GM21528 (cell line): ENCODE results near the gene CTAGE9.
"Not testable (repeated sequence)": the region's sequence is repeated elsewhere in the genome, so short reads cannot be mapped to it uniquely, and the experiment has no call there.

ENCODE experiments used
- ATAC-seq: cut with Tn5 transposase; IDR thresholded peaks from one replicate; pipeline ENCODE4 v1.9.1; 2021; ENCODE audit warnings: mild to moderate bottlenecking, moderate library complexity; ENCODE audit not compliant: unreplicated experiment, low FRiP score

Gene CTAGE9, protein sequence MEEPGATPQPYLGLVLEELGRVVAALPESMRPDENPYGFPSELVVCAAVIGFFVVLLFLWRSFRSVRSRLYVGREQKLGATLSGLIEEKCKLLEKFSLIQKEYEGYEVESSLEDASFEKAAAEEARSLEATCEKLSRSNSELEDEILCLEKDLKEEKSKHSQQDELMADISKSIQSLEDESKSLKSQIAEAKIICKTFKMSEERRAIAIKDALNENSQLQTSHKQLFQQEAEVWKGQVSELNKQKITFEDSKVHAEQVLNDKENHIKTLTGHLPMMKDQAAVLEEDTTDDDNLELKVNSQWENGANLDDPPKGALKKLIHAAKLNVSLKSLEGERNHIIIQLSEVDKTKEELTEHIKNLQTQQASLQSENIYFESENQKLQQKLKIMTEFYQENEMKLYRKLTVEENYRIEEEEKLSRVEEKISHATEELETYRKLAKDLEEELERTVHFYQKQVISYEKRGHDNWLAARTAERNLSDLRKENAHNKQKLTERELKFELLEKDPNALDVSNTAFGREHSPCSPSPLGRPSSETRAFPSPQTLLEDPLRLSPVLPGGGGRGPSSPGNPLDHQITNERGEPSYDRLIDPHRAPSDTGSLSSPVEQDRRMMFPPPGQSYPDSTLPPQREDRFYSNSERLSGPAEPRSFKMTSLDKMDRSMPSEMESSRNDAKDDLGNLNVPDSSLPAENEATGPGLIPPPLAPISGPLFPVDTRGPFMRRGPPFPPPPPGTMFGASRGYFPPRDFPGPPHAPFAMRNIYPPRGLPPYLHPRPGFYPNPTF

DNA sequence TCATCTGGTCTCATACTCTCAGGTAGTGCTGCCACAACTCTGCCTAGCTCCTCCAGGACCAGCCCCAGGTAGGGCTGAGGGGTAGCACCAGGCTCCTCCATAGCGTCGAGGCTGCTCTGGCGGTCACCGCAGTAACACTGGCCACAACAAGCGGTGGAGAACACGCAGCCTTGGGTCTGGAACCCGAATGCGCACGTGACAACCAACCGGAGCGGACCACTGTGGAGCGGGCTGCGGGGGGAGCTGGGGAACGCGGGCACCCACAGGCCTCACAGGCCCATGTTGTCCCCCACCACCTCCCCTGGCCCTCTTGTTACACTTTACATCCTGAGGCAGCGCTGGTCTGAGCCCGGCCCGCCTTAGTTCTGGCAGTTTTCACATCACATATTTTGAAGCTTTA, at the start of gene CTAGE9:
Gene CTAGE9 (minus strand): TSS at position 101 of the 400 bp plus-strand sequence. CDS start 0 bp downstream, at position 101.
- not testable (repeated sequence) for ATAC-seq

GRCh38 chr6:131758920-131759319, 48.1 kb upstream of the CTAGE9 start:
- ATAC-seq = no peak

- ATAC-seq = no peak
Measured at GRCh38 chr6:131756039-131756438, 45.2 kb upstream of the CTAGE9 start.

GRCh38 chr6:131755597-131755996, 44.8 kb upstream of the CTAGE9 start:
- no peak for ATAC-seq

- ATAC-seq = no peak
Measured at GRCh38 chr6:131754715-131755567, 44.1 kb upstream of the CTAGE9 start.

DNA sequence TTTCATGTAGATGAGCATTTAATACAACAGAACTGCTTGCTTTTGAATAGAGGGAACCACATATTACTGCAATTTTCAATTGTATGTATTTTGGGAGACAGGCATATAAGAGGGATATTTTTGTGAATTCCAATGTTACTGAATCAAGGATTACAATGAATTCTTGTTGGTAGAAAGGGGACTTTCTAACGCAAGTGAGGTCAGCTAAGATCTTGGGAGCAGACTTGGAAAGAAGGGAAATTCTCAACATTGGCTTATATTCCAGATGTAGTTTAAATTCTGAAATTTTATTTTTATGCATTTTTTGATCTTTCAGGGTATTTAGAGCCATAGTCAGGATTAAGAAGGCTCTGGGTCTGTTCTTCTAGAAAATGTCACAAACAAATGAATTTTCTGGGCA, 43.3 kb upstream of the CTAGE9 start:
- ATAC-seq = no peak

DNA sequence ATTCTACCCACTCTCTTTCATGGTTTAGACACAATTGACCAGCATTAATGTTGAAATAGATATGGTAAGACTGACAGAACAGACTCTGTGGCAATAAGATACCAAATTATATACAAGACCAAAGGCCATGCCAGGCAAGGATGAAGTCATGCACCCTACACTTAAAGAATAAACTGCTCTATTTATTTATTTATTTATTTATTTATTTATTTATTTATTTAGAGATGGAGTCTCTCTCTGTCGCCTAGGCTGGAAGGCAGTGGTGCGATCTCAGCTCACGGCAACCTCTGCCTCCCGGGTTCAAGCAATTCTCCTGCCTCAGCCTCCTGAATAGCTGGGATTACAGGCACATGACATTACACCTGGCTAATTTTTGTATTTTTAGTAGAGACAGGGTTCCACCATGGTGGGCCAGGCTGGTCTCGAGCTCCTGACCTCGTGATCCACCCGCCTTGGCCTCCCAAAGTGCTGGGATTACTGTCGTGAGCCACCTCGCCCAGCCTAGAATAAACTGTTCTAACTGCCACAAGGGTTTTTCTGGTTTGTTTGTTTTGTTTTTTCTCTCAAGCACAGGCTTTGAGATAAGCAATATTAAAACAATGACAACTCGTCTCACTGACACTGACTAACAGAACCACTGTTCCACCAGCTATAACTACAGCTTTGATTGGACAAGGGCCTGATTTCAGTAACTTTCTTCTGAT, 40.3 kb upstream of the CTAGE9 start:
- ATAC-seq = not testable (repeated sequence)

GRCh38 chr6:131749023-131749422, 38.2 kb upstream of the CTAGE9 start:
- no peak for ATAC-seq

DNA sequence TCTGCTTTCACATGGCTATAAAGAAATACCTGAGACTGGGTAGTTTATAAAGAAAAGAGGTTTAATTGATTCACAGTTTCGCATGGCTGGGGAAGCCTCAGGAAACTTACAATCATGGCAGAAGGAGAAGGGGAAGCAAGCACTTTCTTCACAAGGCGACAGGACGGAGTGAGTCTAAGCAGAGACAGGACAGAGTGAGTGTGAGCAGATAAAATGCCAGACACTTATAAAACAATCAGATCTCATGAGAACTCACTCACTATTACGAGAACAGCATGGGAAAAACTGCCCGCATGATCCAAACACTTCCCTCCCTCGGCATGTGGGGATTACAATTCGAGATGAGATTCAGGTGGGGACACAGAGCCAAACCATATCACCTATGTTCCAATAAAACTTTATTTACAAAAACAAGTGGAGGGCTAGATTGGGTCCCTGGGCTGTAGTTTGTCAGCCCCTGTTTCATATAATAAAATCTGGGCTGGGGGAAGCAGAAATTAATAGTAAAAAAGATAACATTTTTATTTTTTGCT, 37.1 kb upstream of the CTAGE9 start:
- ATAC-seq = no peak

DNA sequence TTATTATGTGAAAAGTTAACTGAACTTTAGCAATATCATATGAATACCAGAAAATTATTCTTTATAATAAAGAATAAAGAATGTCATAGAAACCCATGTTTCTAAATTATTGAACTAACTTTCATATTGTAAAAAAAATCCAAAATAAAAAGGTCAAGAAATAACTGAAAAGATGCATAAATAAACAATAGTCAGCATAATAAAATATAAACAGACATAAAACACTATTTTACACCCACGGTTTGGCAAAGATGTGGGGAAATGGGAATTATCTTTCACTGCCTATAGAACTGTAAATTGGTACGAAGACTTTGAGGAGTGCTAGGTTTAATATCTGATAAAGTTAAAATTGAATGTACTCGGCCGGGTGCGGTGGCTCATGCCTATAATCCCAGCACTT, 34.7 kb upstream of the CTAGE9 start:
- ATAC-seq = no peak

- ATAC-seq = no peak
Measured at GRCh38 chr6:131744432-131745287, 33.8 kb upstream of the CTAGE9 start.

GRCh38 chr6:131741688-131742393, 31.0 kb upstream of the CTAGE9 start:
- no peak for ATAC-seq

DNA sequence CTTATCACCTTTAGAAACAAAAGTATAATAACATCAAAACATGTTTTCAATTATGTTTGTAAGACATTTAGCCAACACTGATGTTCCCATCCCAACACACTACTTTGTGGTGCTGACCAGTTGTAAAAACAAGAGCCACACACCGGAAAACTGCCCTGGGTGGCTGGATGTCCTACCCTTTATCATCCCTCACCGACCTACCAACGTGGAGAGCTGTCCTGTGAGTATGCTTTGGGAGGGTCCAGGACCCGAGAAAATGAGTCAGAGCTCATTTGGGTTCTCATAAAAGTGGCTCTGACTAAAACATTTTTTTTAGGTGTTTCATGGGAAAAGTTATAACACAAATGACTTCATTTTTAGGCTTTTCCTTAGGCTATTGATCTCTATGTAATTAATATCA, 29.3 kb upstream of the CTAGE9 start:
- no peak for ATAC-seq

GRCh38 chr6:131739136-131739535, 28.3 kb upstream of the CTAGE9 start:
- ATAC-seq = no peak

DNA sequence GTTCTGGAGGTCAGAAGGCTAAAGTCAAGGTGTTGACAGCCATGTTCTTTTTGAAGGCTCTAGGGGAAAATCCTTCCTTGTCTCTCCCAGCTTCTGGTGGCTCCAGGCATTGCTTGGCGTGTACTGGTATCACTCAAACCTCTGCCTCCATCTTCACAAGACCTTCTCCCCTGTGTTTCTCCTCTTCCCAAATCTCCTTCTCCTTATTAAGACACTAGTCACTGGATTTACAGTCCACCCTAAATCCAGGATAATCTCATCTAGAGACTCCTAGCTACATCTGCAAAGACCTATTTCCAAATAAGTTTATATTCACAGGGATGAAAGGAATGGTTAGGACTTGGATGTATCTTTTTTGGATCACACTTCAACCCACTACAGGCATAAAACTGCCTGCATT, 26.0 kb upstream of the CTAGE9 start:
- ATAC-seq = no peak

GRCh38 chr6:131736003-131736596, 25.3 kb upstream of the CTAGE9 start:
- ATAC-seq = no peak

DNA sequence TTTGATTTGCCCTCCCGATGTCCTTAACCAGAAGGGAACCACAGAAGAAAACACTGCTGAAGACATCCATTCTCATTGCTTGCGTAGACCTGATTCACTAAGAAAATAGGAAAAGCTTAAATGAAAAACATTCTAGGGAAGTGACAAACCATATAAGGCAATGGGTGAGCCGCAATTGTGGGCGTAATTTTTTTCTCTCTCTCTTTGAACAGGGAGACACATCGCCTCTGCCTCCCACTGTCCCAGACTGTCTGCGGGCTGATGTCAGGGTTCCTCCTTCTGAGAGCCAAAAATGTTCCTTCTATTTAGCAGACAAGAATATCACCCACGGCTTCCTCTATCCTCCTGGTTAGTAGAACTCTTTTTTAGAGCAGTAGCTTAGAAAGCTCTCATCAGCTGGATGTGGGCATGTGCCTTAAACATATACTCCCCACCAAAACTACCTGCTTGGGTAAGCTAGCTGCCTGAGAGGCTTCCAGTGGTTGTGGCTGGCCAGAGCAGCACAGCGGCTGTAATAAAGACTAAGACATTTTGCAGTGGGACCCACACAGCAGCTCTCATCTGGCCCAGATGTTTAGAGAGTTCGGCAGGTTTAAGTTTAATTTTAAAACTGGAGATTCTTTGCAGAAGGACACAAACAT, 22.7 kb upstream of the CTAGE9 start:
- ATAC-seq = no peak

GRCh38 chr6:131731224-131731623, 20.4 kb upstream of the CTAGE9 start:
- ATAC-seq = no peak
